HCT116 (cell line): Measurements from ENCODE around the gene PFKFB3.
"Not testable (repeated sequence)": the region's sequence is repeated elsewhere in the genome, so short reads cannot be mapped to it uniquely, and the experiment has no call there.

Experiments used
- CTCF ChIP-seq, 3 experiments: fragments of 200-600 bp in 1 of 3; sonication (generic) in 1 of 3; IDR thresholded peaks in 2 of 3; conservative IDR thresholded peaks in 1 of 3; 2 replicates each; pipeline ENCODE4 v1.5.1; 2012 to 2017; ENCODE audit warnings: low read depth in 2 of 3, low read length in 2 of 3, antibody characterized with exemption in 1 of 3, borderline replicate concordance in 1 of 3, control low read depth in 1 of 3, mild to moderate bottlenecking in 1 of 3, mixed read lengths in 1 of 3, mixed run types in 1 of 3, moderate library complexity in 1 of 3; ENCODE audit not compliant: insufficient read depth in 1 of 3
- EGR1 ChIP-seq: IDR thresholded peaks from 2 replicates; pipeline ENCODE4 v1.6.1; 2012; ENCODE audit warnings: low read depth
- EZH2 ChIP-seq: fragments of 200-600 bp; sonication (generic); IDR thresholded peaks from 2 replicates; pipeline ENCODE4 v1.6.1; 2017; ENCODE audit warnings: antibody characterized with exemption, mixed run types
- EZH2phosphoT487 ChIP-seq: fragments of 200-600 bp; IDR thresholded peaks from 2 replicates; pipeline ENCODE4 v1.6.1; 2018; ENCODE audit warnings: antibody characterized with exemption, borderline replicate concordance
- MAX ChIP-seq: IDR thresholded peaks from 2 replicates; pipeline ENCODE4 v1.6.1; 2012
- POLR2A ChIP-seq: IDR thresholded peaks from 2 replicates; pipeline ENCODE4 v1.7.0; 2011; ENCODE audit warnings: borderline replicate concordance; ENCODE audit not compliant: insufficient read depth, insufficient read length; ENCODE audit errors: extremely low read depth
- POLR2AphosphoS5 ChIP-seq: IDR thresholded peaks from 2 replicates; pipeline ENCODE4 v1.6.1; 2011; ENCODE audit warnings: mild to moderate bottlenecking, low read depth, low read length, moderate library complexity
- RAD21 ChIP-seq: IDR thresholded peaks from 2 replicates; pipeline ENCODE4 v1.6.1; 2012; ENCODE audit warnings: low read depth, mild to moderate bottlenecking
- REST ChIP-seq: IDR thresholded peaks from 2 replicates; pipeline ENCODE4 v1.6.1; 2012; ENCODE audit warnings: low read depth
- SIN3A ChIP-seq: IDR thresholded peaks from 2 replicates; pipeline ENCODE4 v1.6.1; 2012; ENCODE audit warnings: low read depth
- SP1 ChIP-seq: IDR thresholded peaks from 2 replicates; pipeline ENCODE4 v1.6.1; 2012; ENCODE audit warnings: low read depth
- TCF7L2 ChIP-seq: IDR thresholded peaks from 2 replicates; pipeline ENCODE4 v1.7.0; 2011; ENCODE audit warnings: borderline replicate concordance, inconsistent platforms; ENCODE audit not compliant: insufficient read depth, insufficient read length; ENCODE audit errors: extremely low read depth
- ZBTB33 ChIP-seq: IDR thresholded peaks from 2 replicates; pipeline ENCODE4 v1.6.1; 2011; ENCODE audit warnings: mild to moderate bottlenecking, low read length, moderate library complexity; ENCODE audit not compliant: insufficient replicate concordance; ENCODE audit errors: extremely low read depth

GRCh38 chr10:6193342-6193741, 9.4 kb upstream of the PFKFB3 start:
- TF ChIP-seq CTCF (IDR thresholded peaks at IDR 0.05 in 2 of 3, conservative IDR thresholded peaks at IDR 0.05 in 1 of 3; ENCODE audit: borderline replicate concordance in 1 of 3, insufficient read depth in 1 of 3, low read depth in 2 of 3, low read length in 2 of 3); TCF7L2; SIN3A; POLR2AphosphoS5; EGR1; EZH2; POLR2A; REST; MAX; SP1; ZBTB33; RAD21; EZH2phosphoT487: not testable (repeated sequence)
